ENCODE measurements around the gene VRK1. TPM values are rescaled to one million over a fixed set of nuclear protein-coding genes. Genes with fewer than 3 reads are reported as not detected.

VRK1 gene
- total and polyA plus RNA-seq, 10 of the 15 experiments (the other 5 are each of a cell fraction or from before 2014, with no cell fraction given), result 50.9 to 137 (median 84.7) TPM

DNA sequence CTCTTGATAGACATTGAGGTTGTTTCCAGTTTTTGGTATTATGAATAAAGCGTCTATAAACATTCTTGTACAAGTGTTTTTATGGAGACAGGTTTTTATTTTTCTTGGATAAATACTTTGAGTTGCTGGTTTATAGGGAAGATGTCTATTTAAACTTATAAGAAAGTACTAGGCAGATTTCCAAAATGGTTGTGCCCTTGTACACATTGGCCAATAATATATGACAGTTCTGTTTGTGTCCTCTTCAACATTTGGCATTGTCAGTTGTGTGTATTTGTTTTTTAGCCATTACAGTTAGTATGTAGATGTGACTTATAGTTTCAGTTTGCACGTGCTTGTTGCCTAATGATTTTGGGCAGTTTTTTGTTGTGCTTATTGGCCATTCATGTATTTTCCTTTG is 42.1 kb downstream of the VRK1 start:
- H3K9me3 ChIP-seq (replicated peaks; ENCODE audit: control insufficient read depth, insufficient read depth, low read length), result peaks cover 2% of the 10 kb centered on the region; the same call in 1 of the 3 replicates
- no peaks in the 10 kb centered on the region for H4K20me1 ChIP-seq (ENCODE audit: control insufficient read depth, insufficient read depth)
- DNase-seq (ENCODE audit: low read depth, low spot score), result no peak
- H2AFZ ChIP-seq (ENCODE audit: control insufficient read depth, low read depth, low read length), result no peak overlapping the region
- H3K36me3 ChIP-seq (ENCODE audit: control insufficient read depth in 2 of 2, insufficient read depth in 2 of 2, low read length in 1 of 2), result peaks cover 3 to 5% of the 10 kb centered on the region in 2 experiments; a peak in 2 of 4 replicates
- in situ Hi-C loops (cut with MboI) (no loop called here), intact Hi-C loops (cut with micrococcal nuclease; ENCODE audit: unreplicated experiment) (no loop called here)
- POLR2A ChIA-PET, result no interaction called here
- H3K79me2 ChIP-seq (ENCODE audit: control insufficient read depth, insufficient read depth, low read length), result no peaks in the 10 kb centered on the region; the same call in 1 of the 2 replicates
- RAD21 ChIA-PET (ENCODE audit: unreplicated experiment), result no interaction called here
- H3K4me1 ChIP-seq (ENCODE audit: control insufficient read depth, insufficient read depth, low read length), result peaks cover 3% of the 10 kb centered on the region; the same call in 1 of the 2 replicates
- WGBS (ENCODE audit: insufficient coverage, insufficient replicate concordance, low lambda C conversion rate, missing lambda C conversion rate), result 72% methylated on average over 2 of the region's 2 CpGs
- no peaks in the 10 kb centered on the region for H3K27me3 ChIP-seq (replicated peaks in 1 of 2; ENCODE audit: control insufficient read depth in 2 of 2, insufficient read depth in 2 of 2, low read length in 1 of 2)
- TF ChIP-seq SP1 (IDR thresholded peaks at IDR 0.05; ENCODE audit: low read depth, low read length) (no peak), NR2C2 (IDR thresholded peaks at IDR 0.05; ENCODE audit: borderline replicate concordance, control insufficient read depth, insufficient read length, low read depth) (no peak), PAX8 (IDR thresholded peaks at IDR 0.05) (no peak), MYB (IDR thresholded peaks at IDR 0.05; ENCODE audit: borderline replicate concordance, low read depth, low read length) (no peak), KLF5 (IDR thresholded peaks at IDR 0.05; ENCODE audit: partially characterized antibody) (no peak), SMAD1 (IDR thresholded peaks at IDR 0.05; ENCODE audit: low read depth, partially characterized antibody) (no peak), SRF (IDR thresholded peaks at IDR 0.05; ENCODE audit: low read depth in 2 of 2, low read length in 2 of 2) (no peak), SUPT20H (IDR thresholded peaks at IDR 0.05; ENCODE audit: borderline replicate concordance, control insufficient read depth, low read depth, low read length) (no peak), SREBF2 (IDR thresholded peaks at IDR 0.05; ENCODE audit: low read length) (no peak), TBL1XR1 (IDR thresholded peaks at IDR 0.05; ENCODE audit: low read depth, low read length) (no peak), CHD4 (IDR thresholded peaks at IDR 0.05) (no peak), HDGF (IDR thresholded peaks at IDR 0.05) (no peak), MTA2 (IDR thresholded peaks at IDR 0.05; ENCODE audit: low read depth) (no peak), CBFB (IDR thresholded peaks at IDR 0.05; ENCODE audit: low read depth) (no peak)
- TF ChIP-seq, protein P1, sequence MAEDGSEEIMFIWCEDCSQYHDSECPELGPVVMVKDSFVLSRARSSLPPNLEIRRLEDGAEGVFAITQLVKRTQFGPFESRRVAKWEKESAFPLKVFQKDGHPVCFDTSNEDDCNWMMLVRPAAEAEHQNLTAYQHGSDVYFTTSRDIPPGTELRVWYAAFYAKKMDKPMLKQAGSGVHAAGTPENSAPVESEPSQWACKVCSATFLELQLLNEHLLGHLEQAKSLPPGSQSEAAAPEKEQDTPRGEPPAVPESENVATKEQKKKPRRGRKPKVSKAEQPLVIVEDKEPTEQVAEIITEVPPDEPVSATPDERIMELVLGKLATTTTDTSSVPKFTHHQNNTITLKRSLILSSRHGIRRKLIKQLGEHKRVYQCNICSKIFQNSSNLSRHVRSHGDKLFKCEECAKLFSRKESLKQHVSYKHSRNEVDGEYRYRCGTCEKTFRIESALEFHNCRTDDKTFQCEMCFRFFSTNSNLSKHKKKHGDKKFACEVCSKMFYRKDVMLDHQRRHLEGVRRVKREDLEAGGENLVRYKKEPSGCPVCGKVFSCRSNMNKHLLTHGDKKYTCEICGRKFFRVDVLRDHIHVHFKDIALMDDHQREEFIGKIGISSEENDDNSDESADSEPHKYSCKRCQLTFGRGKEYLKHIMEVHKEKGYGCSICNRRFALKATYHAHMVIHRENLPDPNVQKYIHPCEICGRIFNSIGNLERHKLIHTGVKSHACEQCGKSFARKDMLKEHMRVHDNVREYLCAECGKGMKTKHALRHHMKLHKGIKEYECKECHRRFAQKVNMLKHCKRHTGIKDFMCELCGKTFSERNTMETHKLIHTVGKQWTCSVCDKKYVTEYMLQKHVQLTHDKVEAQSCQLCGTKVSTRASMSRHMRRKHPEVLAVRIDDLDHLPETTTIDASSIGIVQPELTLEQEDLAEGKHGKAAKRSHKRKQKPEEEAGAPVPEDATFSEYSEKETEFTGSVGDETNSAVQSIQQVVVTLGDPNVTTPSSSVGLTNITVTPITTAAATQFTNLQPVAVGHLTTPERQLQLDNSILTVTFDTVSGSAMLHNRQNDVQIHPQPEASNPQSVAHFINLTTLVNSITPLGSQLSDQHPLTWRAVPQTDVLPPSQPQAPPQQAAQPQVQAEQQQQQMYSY (CRISPR knock-in tag; IDR thresholded peaks at IDR 0.05), result no peak
- TF ChIP-seq, protein P2, sequence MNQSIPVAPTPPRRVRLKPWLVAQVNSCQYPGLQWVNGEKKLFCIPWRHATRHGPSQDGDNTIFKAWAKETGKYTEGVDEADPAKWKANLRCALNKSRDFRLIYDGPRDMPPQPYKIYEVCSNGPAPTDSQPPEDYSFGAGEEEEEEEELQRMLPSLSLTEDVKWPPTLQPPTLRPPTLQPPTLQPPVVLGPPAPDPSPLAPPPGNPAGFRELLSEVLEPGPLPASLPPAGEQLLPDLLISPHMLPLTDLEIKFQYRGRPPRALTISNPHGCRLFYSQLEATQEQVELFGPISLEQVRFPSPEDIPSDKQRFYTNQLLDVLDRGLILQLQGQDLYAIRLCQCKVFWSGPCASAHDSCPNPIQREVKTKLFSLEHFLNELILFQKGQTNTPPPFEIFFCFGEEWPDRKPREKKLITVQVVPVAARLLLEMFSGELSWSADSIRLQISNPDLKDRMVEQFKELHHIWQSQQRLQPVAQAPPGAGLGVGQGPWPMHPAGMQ (IDR thresholded peaks at IDR 0.05; ENCODE audit: borderline replicate concordance), result no peak
- TF ChIP-seq, protein P3, sequence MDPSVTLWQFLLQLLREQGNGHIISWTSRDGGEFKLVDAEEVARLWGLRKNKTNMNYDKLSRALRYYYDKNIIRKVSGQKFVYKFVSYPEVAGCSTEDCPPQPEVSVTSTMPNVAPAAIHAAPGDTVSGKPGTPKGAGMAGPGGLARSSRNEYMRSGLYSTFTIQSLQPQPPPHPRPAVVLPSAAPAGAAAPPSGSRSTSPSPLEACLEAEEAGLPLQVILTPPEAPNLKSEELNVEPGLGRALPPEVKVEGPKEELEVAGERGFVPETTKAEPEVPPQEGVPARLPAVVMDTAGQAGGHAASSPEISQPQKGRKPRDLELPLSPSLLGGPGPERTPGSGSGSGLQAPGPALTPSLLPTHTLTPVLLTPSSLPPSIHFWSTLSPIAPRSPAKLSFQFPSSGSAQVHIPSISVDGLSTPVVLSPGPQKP (IDR thresholded peaks at IDR 0.05; ENCODE audit: low read depth, low read length), result no peak
- TF ChIP-seq, protein P4, sequence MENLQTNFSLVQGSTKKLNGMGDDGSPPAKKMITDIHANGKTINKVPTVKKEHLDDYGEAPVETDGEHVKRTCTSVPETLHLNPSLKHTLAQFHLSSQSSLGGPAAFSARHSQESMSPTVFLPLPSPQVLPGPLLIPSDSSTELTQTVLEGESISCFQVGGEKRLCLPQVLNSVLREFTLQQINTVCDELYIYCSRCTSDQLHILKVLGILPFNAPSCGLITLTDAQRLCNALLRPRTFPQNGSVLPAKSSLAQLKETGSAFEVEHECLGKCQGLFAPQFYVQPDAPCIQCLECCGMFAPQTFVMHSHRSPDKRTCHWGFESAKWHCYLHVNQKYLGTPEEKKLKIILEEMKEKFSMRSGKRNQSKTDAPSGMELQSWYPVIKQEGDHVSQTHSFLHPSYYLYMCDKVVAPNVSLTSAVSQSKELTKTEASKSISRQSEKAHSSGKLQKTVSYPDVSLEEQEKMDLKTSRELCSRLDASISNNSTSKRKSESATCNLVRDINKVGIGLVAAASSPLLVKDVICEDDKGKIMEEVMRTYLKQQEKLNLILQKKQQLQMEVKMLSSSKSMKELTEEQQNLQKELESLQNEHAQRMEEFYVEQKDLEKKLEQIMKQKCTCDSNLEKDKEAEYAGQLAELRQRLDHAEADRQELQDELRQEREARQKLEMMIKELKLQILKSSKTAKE (IDR thresholded peaks at IDR 0.05; ENCODE audit: low read depth, poor library complexity, severe bottlenecking), result no peak
- SMC1A ChIA-PET (ENCODE audit: uncharacterized antibody, unreplicated experiment), result no interaction called here
- CTCF ChIA-PET, result no interaction called here
- FAIRE-seq, result no peak
- no peak overlapping the region for H3K9ac ChIP-seq (ENCODE audit: control insufficient read depth, insufficient read depth, low read length)
- no peak overlapping the region for H3K4me2 ChIP-seq (ENCODE audit: control insufficient read depth, insufficient read depth)
- H3K4me3 ChIP-seq, result no peak overlapping the region
- ATAC-seq, result no peak
- no peak overlapping the region for H3K27ac ChIP-seq (ENCODE audit: control insufficient read depth, insufficient read depth)
- no TSS peak for BruUV-seq (replicated peaks)

Data from GM12878 (cell line).